Measurements from ENCODE around the gene TOMT. TPM values are rescaled to one million over a fixed set of nuclear protein-coding genes. Genes with fewer than 3 reads are reported as not detected.

Gene TOMT
- total and polyA plus RNA-seq, 2 of the 13 experiments (the other 11 are each of a cell fraction or from before 2014, with no cell fraction given) = not detected

DNA sequence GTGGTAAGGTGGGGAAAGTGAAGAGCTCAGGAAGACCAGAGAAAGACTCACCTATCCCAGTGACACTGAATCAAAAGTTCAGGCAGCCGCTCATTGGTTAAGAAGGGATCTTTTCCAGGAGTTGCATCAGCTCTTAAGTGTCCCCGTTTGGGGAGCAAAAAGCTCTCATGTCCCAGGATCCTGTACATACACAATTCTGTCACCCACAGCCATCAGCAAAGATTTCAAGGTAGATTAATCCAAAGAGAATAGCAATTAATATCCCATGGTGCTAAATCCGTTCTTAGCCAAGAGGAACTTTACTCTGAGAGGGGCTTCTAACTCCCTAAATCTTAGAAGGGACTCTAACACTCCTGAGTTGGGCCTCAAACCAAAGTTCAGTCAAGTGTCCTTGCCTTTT, 49.1 kb downstream of the TOMT start (continued):
- TF ChIP-seq, protein P1, sequence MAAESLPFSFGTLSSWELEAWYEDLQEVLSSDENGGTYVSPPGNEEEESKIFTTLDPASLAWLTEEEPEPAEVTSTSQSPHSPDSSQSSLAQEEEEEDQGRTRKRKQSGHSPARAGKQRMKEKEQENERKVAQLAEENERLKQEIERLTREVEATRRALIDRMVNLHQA (CRISPR knock-in tag; IDR thresholded peaks at IDR 0.05) = no peak
- TF ChIP-seq ZNF709 (CRISPR knock-in tag; IDR thresholded peaks at IDR 0.05) (no peak), CEBPG (CRISPR knock-in tag; IDR thresholded peaks at IDR 0.05) (no peak), HNRNPL (IDR thresholded peaks at IDR 0.05; ENCODE audit: low read depth, low read length) (no peak), ZNF24 (IDR thresholded peaks at IDR 0.05) (no peak)
- TF ChIP-seq, protein P2, sequence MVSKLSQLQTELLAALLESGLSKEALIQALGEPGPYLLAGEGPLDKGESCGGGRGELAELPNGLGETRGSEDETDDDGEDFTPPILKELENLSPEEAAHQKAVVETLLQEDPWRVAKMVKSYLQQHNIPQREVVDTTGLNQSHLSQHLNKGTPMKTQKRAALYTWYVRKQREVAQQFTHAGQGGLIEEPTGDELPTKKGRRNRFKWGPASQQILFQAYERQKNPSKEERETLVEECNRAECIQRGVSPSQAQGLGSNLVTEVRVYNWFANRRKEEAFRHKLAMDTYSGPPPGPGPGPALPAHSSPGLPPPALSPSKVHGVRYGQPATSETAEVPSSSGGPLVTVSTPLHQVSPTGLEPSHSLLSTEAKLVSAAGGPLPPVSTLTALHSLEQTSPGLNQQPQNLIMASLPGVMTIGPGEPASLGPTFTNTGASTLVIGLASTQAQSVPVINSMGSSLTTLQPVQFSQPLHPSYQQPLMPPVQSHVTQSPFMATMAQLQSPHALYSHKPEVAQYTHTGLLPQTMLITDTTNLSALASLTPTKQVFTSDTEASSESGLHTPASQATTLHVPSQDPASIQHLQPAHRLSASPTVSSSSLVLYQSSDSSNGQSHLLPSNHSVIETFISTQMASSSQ (IDR thresholded peaks at IDR 0.05; ENCODE audit: low read depth) = no peak
- TF ChIP-seq, protein P2 (CRISPR knock-in tag; IDR thresholded peaks at IDR 0.05; ENCODE audit: borderline replicate concordance) = no peak
- TF ChIP-seq, protein P3, sequence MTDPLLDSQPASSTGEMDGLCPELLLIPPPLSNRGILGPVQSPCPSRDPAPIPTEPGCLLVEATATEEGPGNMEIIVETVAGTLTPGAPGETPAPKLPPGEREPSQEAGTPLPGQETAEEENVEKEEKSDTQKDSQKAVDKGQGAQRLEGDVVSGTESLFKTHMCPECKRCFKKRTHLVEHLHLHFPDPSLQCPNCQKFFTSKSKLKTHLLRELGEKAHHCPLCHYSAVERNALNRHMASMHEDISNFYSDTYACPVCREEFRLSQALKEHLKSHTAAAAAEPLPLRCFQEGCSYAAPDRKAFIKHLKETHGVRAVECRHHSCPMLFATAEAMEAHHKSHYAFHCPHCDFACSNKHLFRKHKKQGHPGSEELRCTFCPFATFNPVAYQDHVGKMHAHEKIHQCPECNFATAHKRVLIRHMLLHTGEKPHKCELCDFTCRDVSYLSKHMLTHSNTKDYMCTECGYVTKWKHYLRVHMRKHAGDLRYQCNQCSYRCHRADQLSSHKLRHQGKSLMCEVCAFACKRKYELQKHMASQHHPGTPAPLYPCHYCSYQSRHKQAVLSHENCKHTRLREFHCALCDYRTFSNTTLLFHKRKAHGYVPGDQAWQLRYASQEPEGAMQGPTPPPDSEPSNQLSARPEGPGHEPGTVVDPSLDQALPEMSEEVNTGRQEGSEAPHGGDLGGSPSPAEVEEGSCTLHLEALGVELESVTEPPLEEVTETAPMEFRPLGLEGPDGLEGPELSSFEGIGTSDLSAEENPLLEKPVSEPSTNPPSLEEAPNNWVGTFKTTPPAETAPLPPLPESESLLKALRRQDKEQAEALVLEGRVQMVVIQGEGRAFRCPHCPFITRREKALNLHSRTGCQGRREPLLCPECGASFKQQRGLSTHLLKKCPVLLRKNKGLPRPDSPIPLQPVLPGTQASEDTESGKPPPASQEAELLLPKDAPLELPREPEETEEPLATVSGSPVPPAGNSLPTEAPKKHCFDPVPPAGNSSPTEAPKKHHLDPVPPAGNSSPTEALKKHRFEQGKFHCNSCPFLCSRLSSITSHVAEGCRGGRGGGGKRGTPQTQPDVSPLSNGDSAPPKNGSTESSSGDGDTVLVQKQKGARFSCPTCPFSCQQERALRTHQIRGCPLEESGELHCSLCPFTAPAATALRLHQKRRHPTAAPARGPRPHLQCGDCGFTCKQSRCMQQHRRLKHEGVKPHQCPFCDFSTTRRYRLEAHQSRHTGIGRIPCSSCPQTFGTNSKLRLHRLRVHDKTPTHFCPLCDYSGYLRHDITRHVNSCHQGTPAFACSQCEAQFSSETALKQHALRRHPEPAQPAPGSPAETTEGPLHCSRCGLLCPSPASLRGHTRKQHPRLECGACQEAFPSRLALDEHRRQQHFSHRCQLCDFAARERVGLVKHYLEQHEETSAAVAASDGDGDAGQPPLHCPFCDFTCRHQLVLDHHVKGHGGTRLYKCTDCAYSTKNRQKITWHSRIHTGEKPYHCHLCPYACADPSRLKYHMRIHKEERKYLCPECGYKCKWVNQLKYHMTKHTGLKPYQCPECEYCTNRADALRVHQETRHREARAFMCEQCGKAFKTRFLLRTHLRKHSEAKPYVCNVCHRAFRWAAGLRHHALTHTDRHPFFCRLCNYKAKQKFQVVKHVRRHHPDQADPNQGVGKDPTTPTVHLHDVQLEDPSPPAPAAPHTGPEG (CRISPR knock-in tag; IDR thresholded peaks at IDR 0.05) = no peak

Data from HepG2 (cell line).